Measurements from ENCODE around the gene METTL9.
"Not testable (repeated sequence)": the region's sequence is repeated elsewhere in the genome, so short reads cannot be mapped to it uniquely, and the experiment has no call there.

Gene METTL9

GRCh38 chr16:21645261-21645721 is 45.9 kb downstream of the METTL9 start:
- TF ChIP-seq CTCF (conservative IDR thresholded peaks at IDR 0.05): no peak
- H3K27ac ChIP-seq: no peak overlapping the region

- no peak overlapping the region for H3K27ac ChIP-seq
These were observed 46.7 kb downstream of the METTL9 start for GRCh38 chr16:21646091-21646490.

GRCh38 chr16:21646721-21647561 is 47.6 kb downstream of the METTL9 start:
- no peak overlapping the region for H3K27ac ChIP-seq
- no peak for TF ChIP-seq CTCF (conservative IDR thresholded peaks at IDR 0.05)

More at GRCh38 chr16:21646091-21646490, 46.7 kb downstream of the METTL9 start:
- no peak for TF ChIP-seq CTCF (conservative IDR thresholded peaks at IDR 0.05)

GRCh38 chr16:21647562-21648164 is 48.3 kb downstream of the METTL9 start:
- H3K27ac ChIP-seq: no peak overlapping the region
- TF ChIP-seq CTCF (conservative IDR thresholded peaks at IDR 0.05): no peak

GRCh38 chr16:21649826-21650406 is 50.5 kb downstream of the METTL9 start:
- not testable (repeated sequence) for H3K27ac ChIP-seq

GRCh38 chr16:21650521-21650920 is 51.1 kb downstream of the METTL9 start:
- H3K27ac ChIP-seq: no peak overlapping the region
- TF ChIP-seq CTCF (conservative IDR thresholded peaks at IDR 0.05): no peak

- no peak overlapping the region for H3K27ac ChIP-seq
- no peak for TF ChIP-seq CTCF (conservative IDR thresholded peaks at IDR 0.05)
These were observed 52.1 kb downstream of the METTL9 start for GRCh38 chr16:21651515-21651914.
